NCI-H1436 (cell line): Measurements from ENCODE around the gene MAPK10.
"Not testable (repeated sequence)": the region's sequence is repeated elsewhere in the genome, so short reads cannot be mapped to it uniquely, and the experiment has no call there.

Experiments used
- DNase-seq: peaks from one replicate; lab custom pipeline; 2025; lab: John Stamatoyannopoulos, UW

MAPK10 gene

GRCh38 chr4:86338989-86339388 is 20.9 kb downstream of the MAPK10 start:
- no peak for DNase-seq

GRCh38 chr4:86338521-86338920 is 21.3 kb downstream of the MAPK10 start:
- no peak for DNase-seq

- DNase-seq: no peak
Measured at GRCh38 chr4:86334020-86334750, 25.7 kb downstream of the MAPK10 start.

GRCh38 chr4:86333236-86333635 is 26.6 kb downstream of the MAPK10 start:
- no peak for DNase-seq

DNA sequence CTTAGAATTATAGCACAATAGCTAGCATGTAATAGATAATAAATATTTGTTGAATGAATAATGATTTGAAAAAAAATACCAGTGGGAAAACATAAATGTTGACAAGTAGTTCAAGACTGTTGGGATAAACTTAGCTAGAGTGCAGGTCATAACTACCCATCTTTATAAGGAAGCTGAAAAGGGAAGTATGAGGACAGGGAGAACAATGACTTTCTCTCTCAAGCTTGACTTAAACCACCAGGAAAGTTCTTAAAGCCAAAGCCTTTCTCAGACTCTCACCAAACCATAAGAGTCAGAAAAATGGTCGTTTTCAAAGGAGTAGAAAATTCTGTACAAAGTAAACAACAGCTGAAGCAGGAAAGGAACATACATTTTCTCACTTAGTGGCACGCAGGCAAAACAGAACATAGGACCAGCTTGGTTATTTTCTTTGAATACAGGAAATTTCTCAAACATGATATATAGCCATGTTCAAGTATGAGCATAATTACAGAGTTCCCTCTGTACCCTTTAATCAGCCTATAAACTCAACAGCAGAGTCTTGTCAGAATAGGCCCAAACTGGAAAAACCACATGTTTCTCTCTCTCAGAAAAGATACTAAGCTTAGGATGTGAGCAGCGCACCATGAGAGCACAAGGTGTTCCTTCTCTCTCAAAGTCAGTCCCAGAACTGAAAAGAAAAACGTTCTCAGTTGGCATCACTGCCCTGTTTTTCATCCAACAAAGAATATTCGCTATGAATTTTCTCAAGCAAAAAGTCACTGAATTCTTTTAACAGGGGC is 28.7 kb downstream of the MAPK10 start:
- no peak for DNase-seq

DNA sequence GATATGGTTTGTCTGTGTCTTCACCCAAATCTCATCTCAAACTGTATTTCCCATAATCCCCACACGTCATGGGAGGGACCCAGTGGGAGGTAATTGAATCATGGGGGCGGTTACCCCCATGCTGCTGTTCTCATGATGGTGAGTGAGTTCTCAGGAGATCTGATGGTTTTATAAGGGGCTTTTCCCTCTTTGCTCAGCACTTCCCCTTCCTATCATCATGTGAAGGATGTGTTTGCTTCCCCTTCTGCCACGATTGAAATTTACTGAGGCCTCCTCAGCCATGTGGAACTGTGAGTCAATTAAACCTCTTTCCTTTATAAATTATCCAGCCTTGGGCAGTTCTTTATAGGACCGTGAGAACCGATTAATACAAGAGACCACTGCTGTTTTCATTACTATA is 29.4 kb downstream of the MAPK10 start:
- not testable (repeated sequence) for DNase-seq

- no peak for DNase-seq
Measured at GRCh38 chr4:86329431-86329830, 30.4 kb downstream of the MAPK10 start.

- DNase-seq: no peak
Measured at GRCh38 chr4:86326400-86326799, 33.5 kb downstream of the MAPK10 start.

- DNase-seq: no peak
Measured at GRCh38 chr4:86319390-86319789, 40.5 kb downstream of the MAPK10 start.

DNA sequence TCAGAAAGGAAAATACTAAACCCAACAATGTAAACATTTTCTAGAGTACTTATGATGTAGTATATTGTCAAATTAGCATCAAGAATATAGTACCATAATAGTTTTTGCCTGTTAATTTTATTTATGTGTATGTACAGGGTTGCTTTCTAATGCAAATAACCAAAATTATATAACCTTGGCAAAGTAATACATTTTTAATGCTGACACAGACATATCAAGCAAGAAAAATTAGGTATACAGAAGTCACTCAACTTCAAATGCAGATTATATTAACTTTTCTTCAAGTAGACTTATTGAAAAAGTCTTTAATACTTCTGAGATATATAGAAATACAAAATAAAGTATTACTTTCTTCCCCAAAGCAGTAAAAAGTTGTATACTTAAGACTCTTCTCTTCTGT is 44.3 kb downstream of the MAPK10 start:
- DNase-seq: no peak

DNA sequence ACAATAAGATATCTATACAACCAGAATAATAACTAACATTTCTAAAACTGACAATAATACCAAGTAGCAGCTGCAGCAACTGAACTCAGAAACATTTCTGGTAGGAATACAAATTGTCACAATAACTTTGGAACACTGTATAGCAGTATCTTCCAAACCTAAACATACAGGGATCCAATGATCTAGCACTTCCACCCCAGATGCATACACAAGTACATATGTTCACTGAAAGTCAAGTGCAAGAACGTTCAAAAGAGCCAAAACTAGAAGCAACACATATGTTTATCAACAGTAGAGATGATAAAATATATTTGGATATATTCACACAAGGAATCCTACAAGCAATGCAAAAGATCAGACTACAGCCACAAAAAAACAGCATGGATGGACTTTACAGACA is 46.2 kb downstream of the MAPK10 start:
- DNase-seq: no peak

DNA sequence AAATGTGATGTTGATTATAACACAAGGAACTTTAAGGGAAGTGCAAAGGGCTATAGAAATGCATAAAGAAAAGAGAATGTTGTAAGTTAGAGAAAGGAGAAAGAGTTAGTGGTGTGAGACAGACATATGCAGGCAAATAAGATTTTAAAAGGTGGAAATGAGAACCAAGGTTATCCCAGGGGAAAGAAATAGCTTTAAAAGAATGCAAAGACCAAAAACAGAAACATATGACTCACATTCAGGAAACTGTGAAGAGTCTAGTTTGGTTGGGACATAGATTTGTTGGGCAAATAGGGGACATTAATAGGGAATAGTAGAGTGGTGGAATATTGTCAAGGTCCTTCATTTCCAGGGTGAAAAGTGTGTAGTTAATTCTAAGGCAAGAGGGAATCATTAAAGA is 52.4 kb downstream of the MAPK10 start:
- no peak for DNase-seq

DNA sequence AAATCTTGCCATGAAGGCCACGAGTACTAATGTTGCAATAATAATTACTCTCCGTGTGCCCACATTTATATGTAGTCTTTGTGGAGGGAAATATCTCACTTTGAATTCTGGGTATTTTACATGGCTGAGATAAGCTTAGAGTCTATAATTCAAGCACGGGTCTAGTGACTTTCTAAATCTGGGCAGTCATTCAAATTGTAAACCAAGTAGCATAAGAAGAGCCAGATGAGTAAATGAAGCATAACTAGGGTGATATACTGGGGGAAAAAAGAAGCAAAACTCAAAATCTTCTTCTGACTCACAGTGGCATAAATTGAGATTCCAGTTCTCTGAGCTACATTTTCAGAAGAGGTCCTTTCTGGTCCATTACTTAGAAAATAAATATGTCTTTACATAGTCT is 53.0 kb downstream of the MAPK10 start:
- no peak for DNase-seq

GRCh38 chr4:86302830-86303229 is 57.0 kb downstream of the MAPK10 start:
- no peak for DNase-seq

DNA sequence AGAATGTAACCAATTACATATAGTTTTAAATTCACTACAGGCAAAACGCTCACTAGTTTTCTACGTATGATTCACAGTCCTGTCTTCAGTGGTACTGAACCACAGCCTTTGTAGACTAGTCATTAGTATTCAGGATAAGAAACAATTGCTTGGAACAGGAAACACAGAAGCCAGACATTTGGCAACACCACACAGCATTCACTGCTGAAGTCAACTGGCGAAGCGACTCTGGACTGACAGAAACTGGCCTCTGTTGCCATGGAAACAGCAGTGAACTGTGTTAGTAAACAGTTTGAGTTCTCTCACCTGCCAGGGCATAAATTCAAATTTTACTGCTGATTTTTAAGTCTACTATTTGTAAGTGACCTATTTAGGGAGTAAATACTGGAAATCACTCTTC is 57.6 kb downstream of the MAPK10 start:
- DNase-seq: peak; percentile 11

GRCh38 chr4:86300516-86300915 is 59.3 kb downstream of the MAPK10 start:
- DNase-seq: no peak

- DNase-seq: no peak
Measured at GRCh38 chr4:86296865-86297264, 63.0 kb downstream of the MAPK10 start.

GRCh38 chr4:86294883-86295282 is 65.0 kb downstream of the MAPK10 start:
- DNase-seq: no peak

DNA sequence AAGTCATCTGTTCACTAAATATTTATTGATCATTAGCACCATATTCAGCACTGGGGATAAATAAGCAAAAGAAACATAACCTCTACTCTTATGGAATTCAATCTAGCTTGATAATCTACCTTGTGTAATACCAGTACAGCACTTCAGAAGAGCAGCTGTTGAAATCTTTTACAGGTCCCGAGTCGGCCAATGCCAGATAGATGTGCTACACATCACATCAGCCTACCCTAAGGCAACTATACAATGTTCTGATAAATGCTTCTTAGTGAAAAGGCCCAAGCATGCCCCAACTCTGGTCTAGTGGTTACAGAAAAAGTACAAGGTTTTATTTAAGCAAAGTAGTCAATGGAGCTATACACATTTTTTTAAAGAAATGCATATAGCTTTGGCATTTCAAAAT is 68.7 kb downstream of the MAPK10 start:
- DNase-seq: no peak

DNA sequence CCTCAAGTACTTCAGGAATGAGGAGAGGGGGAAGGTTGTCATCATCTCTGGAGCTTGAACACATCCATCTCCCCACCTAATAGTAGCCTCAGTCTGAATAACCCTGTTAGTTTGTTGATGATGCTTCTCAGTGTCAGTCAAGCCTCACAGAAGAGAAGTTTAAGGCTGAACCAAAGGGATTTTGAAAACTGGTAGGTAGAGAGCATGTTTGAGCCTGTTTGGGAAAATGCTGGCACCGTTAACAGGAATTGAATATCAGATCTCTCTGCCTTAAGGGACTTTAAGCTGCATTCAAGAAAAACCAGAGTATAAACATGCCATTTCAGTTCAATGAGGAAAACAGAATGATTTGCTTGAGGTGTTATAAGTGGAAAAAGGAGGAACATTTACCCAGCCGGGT is 73.1 kb downstream of the MAPK10 start:
- DNase-seq: no peak

GRCh38 chr4:86283371-86283770 is 76.5 kb downstream of the MAPK10 start:
- DNase-seq: no peak

DNA sequence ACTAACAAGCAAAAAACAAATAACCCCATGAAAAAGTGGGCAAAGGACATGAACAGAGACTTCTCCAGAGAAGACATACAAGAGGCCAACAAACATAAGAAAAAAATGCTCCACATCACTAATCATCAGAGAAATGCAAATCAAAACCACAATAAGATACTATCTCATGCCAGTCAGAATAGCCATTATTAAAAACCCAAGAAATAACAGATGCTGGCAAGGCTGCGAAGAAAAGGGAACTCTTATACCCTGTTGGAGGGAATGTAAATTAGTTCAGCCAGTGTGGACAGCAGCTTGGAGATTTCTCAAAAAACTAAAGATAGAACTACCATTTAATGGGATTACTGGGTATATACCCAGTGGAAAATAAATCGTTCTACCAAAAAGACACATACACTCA is 79.6 kb downstream of the MAPK10 start:
- no peak for DNase-seq

DNA sequence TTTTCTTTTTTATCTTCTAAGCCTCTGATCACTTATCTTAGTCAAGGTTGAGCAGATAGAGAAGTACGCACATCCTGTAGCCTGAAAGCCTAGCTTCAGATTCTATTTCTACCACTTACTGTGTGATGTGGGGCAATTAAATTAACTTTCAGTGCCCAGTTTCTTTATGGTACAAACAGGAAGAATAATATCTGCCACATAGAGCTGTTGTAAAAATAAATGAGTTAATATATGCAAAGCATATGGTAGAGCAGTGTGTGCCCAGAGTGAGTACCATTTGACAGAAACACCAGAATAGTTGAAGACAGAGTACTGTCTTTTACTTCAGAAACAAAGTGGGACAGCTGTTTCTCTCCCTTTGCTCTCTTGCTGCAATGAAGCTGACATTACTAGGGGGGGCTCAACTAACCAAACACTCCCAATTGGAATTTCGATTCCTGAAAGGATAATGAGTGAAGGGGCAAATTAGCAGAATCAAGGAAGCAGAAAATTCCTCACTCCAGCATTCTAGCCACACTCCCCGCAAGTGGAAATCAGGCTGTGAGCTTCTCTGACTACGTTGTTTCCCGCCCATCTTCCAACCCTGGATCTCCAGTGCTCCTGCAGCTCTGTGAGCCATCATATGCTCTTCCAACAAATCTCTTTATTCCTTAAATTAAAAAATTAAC is 80.4 kb downstream of the MAPK10 start:
- no peak for DNase-seq
